ENCODE results near the gene GGTLC3.
"Not testable (repeated sequence)": the region's sequence is repeated elsewhere in the genome, so short reads cannot be mapped to it uniquely, and the experiment has no call there.

The GGTLC3 gene

GRCh38 chr22:18523328-18523727 lies 5.4 kb upstream of the GGTLC3 start:
- DNase-seq (ENCODE audit: insufficient read length); FAIRE-seq: not testable (repeated sequence)

DNA sequence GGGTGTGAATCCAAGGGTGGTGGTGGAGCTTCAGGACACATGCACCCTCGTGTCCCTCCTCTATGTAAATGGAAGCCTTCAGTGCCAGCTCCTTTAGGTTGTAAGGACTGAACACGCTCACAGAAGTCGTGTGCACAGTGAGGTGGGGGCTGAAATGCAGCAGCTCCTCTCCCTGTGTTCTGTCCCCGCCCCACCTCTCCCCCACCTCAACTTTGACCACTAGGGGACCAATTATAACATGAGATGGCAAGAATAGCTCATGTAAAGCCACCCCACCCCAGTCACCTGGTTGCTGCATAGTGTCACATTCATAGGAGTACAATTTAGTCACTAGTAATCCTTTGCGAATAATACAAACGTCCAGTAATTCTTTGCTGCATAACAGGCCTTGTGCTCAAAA lies 4.8 kb upstream of the GGTLC3 start:
- not testable (repeated sequence) for DNase-seq (ENCODE audit: insufficient read length); FAIRE-seq

DNA sequence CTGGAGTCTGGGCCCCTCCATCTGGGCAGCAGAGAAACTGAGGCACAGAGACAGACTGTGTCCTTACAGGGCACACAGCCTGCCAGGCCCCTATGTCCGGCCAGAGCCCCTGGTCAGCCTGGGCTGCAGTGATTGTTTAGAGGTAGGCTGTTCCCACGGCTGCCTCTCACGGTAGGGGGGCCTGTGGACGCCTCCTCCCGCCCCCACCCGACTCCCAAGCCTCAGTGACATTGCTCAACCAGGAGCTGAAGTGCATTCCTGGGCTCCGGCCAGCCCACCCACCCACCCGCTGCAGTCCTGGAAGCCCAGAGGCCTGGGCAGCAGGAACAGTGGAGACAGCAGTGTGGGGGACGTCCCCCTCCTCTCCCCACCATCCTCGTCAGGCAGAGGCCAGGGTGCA lies 4.5 kb downstream of the GGTLC3 start:
- DNase-seq (ENCODE audit: insufficient read length); FAIRE-seq: not testable (repeated sequence)

- DNase-seq (ENCODE audit: insufficient read length); FAIRE-seq: not testable (repeated sequence)
Measured at GRCh38 chr22:18512378-18512777, 5.6 kb downstream of the GGTLC3 start.

DNA sequence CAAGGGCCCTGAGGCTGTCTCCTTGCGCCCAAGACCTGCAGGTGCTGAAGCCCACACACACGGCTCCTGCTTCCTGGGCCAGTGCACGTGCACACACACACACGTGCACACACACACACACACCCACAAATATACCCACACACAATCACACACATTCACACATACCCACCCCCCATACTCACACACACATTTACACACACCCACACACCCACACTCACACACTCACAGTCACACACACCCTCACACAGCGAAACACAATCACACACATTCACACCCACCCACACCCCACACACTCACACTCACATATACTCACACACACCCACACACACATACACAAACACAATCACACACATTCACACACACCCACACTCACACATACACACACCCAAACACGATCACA lies 6.6 kb downstream of the GGTLC3 start:
- not testable (repeated sequence) for DNase-seq (ENCODE audit: insufficient read length); FAIRE-seq

DNA sequence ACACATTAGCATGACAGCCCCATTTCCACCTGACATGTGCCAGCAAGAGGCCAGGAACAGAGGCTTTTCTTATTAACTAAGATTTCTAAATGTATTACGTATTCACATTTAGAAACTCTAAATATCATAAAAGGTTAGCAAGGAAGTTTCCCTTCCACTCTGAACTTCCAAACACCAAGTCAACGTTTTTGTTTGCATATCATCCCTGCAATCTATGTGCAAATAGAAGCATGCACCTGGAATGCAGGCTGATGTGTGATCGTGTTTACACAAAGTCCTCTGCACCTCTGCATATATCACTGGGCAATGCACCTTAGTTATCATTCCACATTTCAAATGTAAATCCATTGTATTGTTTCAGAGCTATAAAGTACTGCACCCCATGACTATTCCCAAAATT lies 21.7 kb downstream of the GGTLC3 start:
- not testable (repeated sequence) for FAIRE-seq; DNase-seq (ENCODE audit: insufficient read length)

Data from GM12892 (cell line).